GM19468 (cell line): ENCODE results near the gene CHD8.
"Not testable (repeated sequence)": the region's sequence is repeated elsewhere in the genome, so short reads cannot be mapped to it uniquely, and the experiment has no call there.

Experiments used
- ATAC-seq: cut with Tn5 transposase; IDR thresholded peaks from one replicate; pipeline ENCODE4 v1.9.1; 2021; ENCODE audit warnings: mild to moderate bottlenecking, moderate library complexity, moderate number of reproducible peaks; ENCODE audit not compliant: unreplicated experiment; ENCODE audit errors: extremely low read depth

The CHD8 gene

DNA sequence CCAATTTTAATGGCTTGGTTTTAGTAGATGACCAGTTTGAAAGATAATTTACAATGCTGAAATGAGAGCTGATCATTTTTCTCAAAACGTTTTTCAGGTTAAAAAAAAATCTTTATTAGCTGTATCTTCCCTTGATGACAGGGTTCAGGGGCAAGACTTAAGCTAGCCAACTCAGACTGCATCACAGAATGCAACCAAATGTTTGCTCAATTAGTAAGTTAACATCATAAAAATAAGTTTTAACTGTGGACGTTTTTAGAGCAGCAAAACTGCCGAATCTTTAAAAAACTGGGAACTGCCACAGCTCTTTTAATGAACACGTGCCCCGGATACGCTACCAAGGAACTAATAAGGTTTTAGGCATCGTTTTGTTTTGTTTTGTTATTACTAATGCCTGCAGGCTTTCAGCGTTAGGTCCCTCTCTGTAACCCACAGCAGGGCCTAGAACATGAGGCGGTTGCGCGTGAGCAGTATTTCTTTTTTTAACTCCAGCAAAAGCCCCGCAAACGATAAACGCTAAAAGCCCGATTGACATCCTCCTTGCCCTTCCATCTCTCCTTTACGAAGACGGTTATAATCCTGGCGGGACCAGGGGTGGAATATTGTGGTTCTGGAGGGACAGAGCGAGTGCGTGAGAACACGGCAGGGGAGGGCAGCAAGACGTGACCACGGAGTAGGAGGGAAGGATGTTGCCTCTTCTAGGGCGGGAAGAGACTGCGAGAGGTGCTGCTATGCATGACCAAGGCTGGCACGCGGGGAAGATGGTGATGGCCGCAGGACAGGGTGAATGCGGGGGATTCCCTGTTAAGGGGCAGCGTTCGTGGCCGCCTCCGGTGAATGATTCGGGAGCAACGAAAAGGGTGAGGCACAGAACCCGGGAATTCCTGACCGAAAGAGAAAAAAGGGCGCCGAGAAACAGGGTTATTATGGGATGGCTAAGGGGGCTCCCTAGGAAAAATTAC lies 72.8 kb downstream of the CHD8 start:
- ATAC-seq, result no peak

DNA sequence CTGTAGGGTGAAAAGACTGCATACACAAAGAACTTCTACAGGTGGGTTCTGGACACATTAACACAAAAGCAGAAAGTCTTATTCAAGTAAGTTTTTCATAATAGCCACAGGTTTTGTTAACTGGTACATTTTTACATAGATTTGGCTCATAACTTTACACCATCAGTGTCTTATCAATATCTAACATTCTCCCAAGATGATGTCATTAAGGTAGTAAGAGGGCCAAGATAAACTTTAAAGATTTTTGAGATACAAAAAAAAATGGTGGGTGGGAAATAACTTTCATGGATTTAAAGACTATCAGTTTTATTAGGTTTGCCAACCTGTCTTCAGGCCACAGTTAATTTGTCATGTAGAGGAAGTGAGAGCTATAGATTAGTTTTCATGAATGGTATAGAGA lies 73.8 kb downstream of the CHD8 start:
- no peak for ATAC-seq

DNA sequence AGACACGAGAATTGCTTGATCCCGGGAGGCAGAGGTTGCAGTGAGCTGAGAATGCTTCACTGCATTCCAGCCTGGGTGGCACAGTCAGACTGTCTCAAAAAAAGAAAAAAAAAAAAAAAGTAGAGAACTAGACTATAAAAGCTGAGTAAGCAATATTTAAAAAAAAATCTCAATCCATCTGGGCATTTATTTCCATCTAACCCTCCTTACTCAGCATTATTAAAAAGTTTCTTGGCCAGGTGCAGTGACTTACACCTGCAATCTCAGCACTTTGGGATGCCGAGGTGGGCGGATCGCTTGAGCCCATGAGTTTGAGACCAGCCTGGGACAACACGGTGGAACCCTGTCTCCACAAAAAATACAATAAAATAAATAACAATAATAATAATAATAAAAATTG lies 76.6 kb downstream of the CHD8 start:
- ATAC-seq, result no peak

DNA sequence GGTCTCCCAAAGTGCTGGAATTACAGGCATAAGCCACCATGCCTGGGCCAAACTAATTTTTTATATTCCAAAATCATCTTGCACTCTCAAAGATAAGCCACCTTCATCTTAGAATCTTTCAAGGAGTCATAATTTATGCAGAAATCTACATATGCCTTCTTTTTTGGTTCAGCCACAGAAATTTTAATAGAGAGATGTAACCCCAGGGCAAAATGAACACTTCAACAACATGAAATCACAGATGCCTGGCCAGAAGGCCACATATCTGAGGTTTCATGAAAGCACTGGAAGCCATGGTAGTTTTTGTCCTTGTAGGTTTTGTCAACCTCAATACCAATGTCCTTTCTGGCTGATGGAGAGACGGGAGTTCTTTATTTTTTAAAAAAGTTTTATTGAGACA lies 81.9 kb downstream of the CHD8 start:
- ATAC-seq, result no peak

DNA sequence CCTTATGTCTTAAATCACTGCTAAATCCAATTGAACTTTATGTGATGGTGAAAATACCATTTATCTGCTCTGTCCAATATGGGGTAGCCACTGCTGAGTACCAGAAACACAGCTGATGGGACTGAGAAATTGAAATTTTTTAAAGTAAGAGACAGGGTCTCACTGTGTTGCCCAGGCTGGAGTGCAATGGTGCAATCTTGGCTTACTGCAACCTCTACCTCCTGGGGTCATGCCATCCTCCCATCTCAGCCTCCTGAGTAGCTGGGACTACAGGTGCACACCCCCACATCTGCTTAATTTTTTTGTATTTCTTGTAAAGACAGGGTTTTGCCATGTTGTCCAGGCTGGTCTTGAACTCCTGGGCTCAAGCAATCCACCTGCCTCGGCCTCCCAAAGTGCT lies 83.1 kb downstream of the CHD8 start:
- not testable (repeated sequence) for ATAC-seq

DNA sequence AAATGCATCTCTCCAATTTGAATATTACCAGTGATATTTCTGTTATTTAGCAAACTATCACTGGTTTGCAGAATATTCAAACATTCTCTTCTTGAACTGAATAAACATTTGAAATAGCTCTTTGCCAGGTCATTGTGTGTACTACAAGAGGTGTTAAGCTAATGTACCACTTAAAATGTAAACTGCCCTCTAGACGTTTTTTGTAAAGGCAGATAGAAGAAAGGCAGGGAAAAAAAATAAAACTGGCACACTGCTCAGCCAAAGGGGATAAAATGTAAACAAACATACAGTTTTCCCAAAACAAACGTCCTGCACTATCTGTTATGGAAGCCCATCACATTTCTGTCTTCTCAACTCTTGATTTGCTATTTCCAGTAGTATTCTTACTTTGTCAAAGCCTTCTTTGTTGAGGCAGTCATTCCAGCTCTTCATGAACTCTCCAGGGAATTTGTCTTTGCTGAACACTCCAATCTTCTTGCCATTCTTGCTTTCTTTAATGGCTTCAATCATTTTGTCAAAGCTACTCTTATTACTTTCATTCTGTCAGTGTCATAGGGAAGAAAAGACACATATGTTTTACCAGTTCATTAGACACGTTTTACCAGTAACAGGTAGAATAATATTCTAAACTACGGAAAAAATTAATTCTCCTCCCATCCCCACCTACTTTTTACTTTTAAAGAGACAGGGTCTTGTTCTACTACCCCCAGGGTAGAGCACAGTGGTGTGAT lies 85.8 kb downstream of the CHD8 start:
- ATAC-seq, result no peak

DNA sequence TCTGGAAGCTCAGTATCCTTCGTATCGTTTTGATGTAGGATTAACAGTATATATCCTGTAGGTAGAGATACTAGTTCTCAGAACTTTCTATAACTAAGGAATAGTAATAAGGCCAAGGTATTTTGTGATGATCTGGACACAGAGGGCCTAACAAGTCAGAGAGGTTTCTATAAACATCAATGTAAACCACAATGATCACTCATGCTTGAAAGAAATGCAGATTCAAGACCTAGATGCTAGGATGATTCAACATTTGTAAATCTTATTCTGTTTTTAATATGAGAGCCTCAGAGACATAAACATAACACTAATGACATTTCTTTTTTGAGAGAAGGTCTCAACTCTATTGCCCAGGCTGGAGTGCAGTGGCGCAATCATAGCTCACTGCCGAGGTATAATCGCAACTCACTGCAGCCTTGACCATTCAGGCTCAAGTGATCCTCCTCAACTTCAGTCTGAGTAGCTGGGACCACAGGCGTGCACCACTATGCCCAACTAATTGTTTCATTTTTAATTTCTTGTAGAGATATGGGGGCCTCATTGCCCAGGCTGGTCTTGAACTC lies 88.3 kb downstream of the CHD8 start:
- no peak for ATAC-seq

DNA sequence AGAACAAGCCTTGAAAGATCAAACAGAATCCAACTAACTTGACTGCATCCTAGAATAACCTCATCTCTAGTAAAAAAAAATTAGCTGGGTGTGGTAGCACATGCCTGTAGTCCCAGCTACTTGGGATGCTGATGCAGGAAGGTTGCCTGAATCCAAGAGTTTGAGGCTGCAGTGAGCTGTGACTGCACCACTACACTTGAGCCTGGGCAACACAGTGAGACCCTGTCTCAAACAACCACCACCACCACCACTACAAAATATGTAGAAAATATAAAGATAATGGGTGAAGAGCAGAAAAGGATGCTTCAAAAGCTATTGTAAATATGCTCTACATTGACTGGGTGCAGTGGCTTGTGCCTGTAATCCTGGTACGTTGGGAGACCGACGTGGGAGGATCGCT lies 99.4 kb downstream of the CHD8 start:
- no peak for ATAC-seq

DNA sequence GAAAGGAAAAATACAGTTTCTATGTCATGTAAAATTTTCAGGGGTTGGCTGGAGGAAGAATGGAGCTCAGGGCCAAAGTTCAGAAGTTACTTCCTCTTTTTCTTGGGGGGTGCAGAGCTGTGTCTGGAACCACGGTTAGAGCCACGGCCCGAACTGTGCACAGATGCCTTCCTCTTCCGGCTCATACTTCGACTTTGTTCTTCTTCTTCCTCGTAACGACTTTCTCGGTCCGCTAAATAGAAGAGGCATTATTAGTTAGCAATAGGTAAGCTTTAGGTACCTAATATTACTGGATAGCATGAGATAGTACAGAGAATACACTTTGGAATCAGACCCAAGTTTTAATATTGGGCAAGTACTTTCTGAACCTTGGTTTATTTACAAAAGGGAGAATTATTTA lies 103.3 kb downstream of the CHD8 start:
- ATAC-seq, result no peak

DNA sequence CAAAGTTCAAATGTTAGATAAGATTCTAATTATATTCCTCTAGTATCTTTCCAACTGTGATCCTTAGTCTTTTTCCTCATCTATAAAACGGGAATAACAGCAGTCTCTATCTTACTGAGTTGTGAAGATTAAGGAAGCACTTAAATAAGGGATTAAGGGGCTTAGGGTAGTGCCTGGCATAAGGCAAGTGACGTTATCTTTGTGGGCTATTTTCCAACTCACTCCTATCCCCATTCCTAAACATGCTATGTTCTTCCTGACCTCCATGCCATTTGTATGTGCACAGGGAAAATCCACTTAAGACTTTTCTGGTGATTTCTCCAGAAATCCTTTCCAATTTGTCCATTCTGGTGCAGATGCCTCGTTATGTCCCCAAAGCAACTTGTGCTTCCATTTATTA lies 105.4 kb downstream of the CHD8 start:
- ATAC-seq, result no peak

DNA sequence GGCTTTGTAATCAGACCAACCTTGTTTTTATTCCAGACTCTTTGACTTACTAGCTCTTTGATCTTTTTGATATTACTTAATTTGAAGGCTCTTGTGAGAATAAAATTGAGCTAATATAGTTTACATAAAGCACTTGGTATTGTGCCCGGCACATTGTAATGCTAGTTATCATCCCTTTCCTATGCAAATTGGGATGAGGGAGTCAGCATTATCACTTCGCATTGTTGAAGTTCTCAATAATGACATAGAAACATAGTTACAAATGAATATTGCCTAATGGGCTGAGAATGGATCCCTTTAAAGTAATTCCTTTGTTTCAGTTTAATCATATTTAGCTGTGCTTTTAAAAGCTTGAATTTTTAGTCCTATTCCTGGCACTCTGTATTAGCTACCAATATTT lies 108.7 kb downstream of the CHD8 start:
- ATAC-seq, result no peak

DNA sequence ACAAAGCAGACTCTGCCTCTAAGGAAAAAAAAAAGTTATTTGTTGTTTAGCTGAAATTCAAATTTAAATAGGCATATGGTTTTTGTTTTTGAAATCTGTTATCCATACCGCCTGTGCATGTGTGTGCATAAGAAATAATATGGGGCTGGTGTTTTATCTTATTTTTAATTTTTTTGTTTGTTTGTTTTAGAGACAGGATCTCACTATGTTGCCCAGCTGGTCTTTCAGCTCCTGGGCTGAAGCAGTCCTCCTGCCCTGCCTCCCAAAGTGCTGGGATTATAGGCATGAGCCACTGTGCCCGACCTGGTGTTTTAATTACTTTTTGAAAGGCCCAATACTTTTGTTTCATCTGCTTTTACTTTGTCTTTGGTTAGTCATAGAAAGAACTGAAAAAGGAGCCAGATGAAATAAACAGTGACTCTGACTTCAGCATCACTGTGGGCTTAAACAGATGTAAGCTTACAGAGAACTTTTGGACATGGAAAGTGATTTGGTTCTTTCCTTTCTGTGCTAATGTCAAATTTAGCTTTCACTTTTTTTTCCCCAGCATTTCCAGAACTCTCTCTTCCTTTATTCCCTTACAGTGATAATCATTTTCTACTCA lies 109.3 kb downstream of the CHD8 start:
- ATAC-seq, result no peak

DNA sequence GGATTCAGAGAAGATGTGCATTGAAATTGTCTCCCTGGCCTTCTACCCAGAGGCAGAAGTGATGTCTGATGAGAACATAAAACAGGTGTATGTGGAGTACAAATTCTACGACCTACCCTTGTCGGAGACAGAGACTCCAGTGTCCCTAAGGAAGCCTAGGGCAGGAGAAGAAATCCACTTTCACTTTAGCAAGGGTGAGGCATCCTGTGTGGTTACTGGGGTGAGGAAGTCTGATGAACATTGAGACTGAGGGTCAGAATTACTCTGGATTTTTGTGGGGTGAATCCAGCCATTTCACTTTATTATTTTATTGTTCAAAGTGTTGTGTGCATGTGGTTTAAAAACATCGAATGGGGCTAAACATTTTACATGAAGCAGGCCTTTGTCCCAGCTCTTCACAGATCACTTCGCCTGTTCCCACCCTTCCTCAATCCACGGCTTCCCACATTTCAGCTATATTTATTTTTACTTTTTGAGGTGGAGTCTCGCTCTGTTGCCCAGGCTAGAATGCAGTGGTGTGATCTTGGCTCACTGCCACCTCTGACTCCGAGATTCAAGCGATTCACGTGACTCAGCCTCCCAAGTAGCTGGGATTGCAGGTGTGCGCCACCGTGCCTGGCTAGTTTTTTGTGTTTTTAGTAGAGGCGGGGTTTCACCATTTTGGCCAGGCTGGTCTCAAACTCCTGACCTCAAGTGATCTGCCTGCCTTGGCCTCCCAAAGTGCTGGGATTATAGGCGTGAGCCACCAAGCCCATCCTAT lies 112.7 kb downstream of the CHD8 start:
- ATAC-seq, result no peak
